HepG2 (cell line): ENCODE measurements around the gene PGGT1B. TPM values are rescaled to one million over a fixed set of nuclear protein-coding genes. Genes with fewer than 3 reads are reported as not detected.

Source experiments
- BRF2 ChIP-seq: sonication (generic); formaldehyde crosslinking; IDR thresholded peaks from 2 replicates; pipeline ENCODE4 v1.8.1; 2022; ENCODE audit warnings: mild to moderate bottlenecking, missing genetic modification reagents
- EEA1 ChIP-seq: sonication (generic); formaldehyde crosslinking; IDR thresholded peaks from 2 replicates; pipeline ENCODE4 v1.5.1; 2020; ENCODE audit warnings: mild to moderate bottlenecking, missing genetic modification reagents, borderline replicate concordance
- HIVEP1 ChIP-seq: sonication (generic); formaldehyde crosslinking; IDR thresholded peaks from 2 replicates; pipeline ENCODE4 v1.4.0; 2020; ENCODE audit warnings: mild to moderate bottlenecking, missing genetic modification reagents
- HOXD1 ChIP-seq: sonication (generic); formaldehyde crosslinking; IDR thresholded peaks from 2 replicates; pipeline ENCODE4 v1.5.0; 2020; ENCODE audit warnings: missing genetic modification reagents
- JUNB ChIP-seq: sonication (generic); formaldehyde crosslinking; IDR thresholded peaks from 2 replicates; pipeline ENCODE4 v1.8.0; 2022; ENCODE audit warnings: missing genetic modification reagents, mild to moderate bottlenecking, borderline replicate concordance
- KDM1A ChIP-seq: IDR thresholded peaks from 2 replicates; pipeline ENCODE4 v1.6.1; 2016; ENCODE audit warnings: missing compliant biosample characterization
- KLF16 ChIP-seq, 2 experiments: sonication (generic) in 1 of 2; formaldehyde crosslinking in 1 of 2; IDR thresholded peaks; 2 replicates each; pipeline versions ENCODE4 v1.6.1 to v1.8.0; 2016 to 2023; ENCODE audit warnings: missing genetic modification reagents in 2 of 2, missing compliant biosample characterization in 1 of 2
- NAIF1 ChIP-seq: sonication (generic); formaldehyde crosslinking; IDR thresholded peaks from 2 replicates; pipeline ENCODE4 v1.5.0; 2020; ENCODE audit warnings: mild to moderate bottlenecking, missing genetic modification reagents, borderline replicate concordance
- TFAP4 ChIP-seq: sonication (generic); IDR thresholded peaks from 2 replicates; pipeline ENCODE4 v1.6.1; 2016; ENCODE audit warnings: low read depth, borderline replicate concordance
- UBTF ChIP-seq: sonication (generic); formaldehyde crosslinking; IDR thresholded peaks from 2 replicates; pipeline ENCODE4 v1.4.0; 2020; ENCODE audit warnings: mild to moderate bottlenecking, missing genetic modification reagents
- ZHX1 ChIP-seq: sonication (generic); formaldehyde crosslinking; IDR thresholded peaks from 2 replicates; pipeline ENCODE4 v1.8.1; 2022; ENCODE audit warnings: low read depth, mild to moderate bottlenecking, missing genetic modification reagents
- ZMAT3 ChIP-seq: sonication (generic); formaldehyde crosslinking; conservative IDR thresholded peaks from 2 replicates; pipeline ENCODE4 v1.7.0; 2021; ENCODE audit warnings: missing genetic modification reagents
- ZNF17 ChIP-seq: sonication (generic); formaldehyde crosslinking; IDR thresholded peaks from 2 replicates; pipeline ENCODE4 v1.5.0; 2020; ENCODE audit warnings: mild to moderate bottlenecking, missing genetic modification reagents
- ZNF343 ChIP-seq: sonication (generic); formaldehyde crosslinking; IDR thresholded peaks from 2 replicates; pipeline ENCODE4 v1.4.0; 2020; ENCODE audit warnings: mild to moderate bottlenecking, missing genetic modification reagents
- ZNF569 ChIP-seq: sonication (generic); formaldehyde crosslinking; IDR thresholded peaks from 2 replicates; pipeline ENCODE4 v1.5.0; 2020; ENCODE audit warnings: mild to moderate bottlenecking, missing genetic modification reagents, moderate library complexity, borderline replicate concordance
- ZNF740 ChIP-seq: sonication (generic); formaldehyde crosslinking; IDR thresholded peaks from 2 replicates; pipeline ENCODE4 v1.4.0; 2020; ENCODE audit warnings: missing genetic modification reagents
- polyA plus RNA-seq, 8 experiments: library from polyadenylated mRNA; depleted of rRNA in 3 of 8; stranded (reverse) in 7 of 8; unstranded in 1 of 8; fragments of >200 nt; fragmentation: Illumina TruSeq in 4 of 8; extraction: Trizol in 4 of 8; gene quantifications; 2 replicates each; pipeline versions ENCODE4 v1.2.1 to v1.2.3, GENCODE V29; 2011 to 2016; ENCODE audit warnings: low read depth in 4 of 8, missing spikeins in 1 of 8, mixed read lengths in 1 of 8; ENCODE audit not compliant: insufficient read depth in 1 of 8
- total RNA-seq, 5 experiments: library from RNA; depleted of rRNA; stranded (reverse); fragments of >200 nt; fragmentation: Illumina TruSeq; extraction: Trizol; gene quantifications; 2 replicates each; pipeline ENCODE4 v1.2.3, GENCODE V29; 2016; ENCODE audit warnings: low read depth in 1 of 5
- TF ChIP-seq, protein P1 (sequence below): sonication (generic); formaldehyde crosslinking; IDR thresholded peaks from 2 replicates; pipeline ENCODE4 v1.4.0; 2020; ENCODE audit warnings: missing genetic modification reagents

The PGGT1B gene
- total and polyA plus RNA-seq, 2 of the 13 experiments (the other 11 are each of a cell fraction or from before 2014, with no cell fraction given), result 2.4 to 42.7 TPM

DNA sequence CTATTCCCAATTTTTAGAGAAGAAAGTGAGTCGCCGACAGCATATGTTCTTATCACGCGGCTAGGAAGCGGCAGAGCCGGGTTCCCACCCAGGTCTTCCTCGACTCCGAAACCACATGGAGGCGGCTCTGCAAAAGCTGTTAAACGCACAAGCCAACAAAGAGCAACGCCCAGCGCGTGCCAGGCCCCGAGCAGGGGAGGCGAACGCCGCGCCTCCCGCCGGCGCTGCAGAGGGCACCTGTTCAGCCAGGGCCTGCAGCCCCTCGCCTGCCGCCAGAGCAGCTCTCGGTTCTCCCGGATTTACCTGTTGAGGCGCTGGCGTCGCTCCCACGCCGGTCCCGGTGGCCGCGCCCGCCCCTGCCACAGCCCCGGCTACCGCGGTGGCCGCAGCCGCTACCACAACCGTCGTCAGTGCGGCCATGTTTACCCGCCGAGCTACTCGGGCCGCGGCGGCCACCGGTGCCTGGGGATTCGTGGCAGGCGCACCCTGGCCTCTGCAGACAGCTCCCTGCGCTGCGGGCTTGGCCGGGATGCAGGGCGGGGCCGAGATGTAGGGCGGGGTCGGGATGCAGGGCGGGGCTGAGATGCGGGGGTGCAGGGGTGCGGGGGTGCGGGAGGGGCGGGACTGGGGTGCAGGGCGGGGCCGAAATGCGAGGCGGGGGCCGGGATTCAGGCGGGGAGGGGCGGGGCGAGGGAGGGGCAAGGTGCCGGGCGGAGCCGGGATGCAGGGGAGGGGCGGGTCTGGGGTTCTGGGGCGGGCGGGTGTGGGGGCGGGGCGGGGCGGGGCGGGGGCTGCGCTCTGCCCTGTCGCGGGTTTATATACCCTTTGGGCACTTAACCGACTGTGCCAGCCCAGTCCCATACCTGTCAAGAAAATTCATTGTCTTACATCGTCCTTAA is 33.7 kb upstream of the PGGT1B start, which contains the start of gene CCDC112 (continued):
- TF ChIP-seq EEA1 (CRISPR knock-in tag) (peak; percentile 44; the same call in 1 of the 2 replicates), HIVEP1 (CRISPR knock-in tag) (no peak), UBTF (CRISPR knock-in tag) (peak; percentile 85; the same call in 1 of the 2 replicates), ZNF343 (CRISPR knock-in tag) (no peak), KDM1A (CRISPR knock-in tag) (no peak), ZNF17 (CRISPR knock-in tag) (no peak), ZHX1 (CRISPR knock-in tag) (peak; percentile 53; the same call in 1 of the 2 replicates), ZNF740 (CRISPR knock-in tag) (no peak), ZNF569 (CRISPR knock-in tag) (no peak), HOXD1 (CRISPR knock-in tag) (no peak), JUNB (CRISPR knock-in tag) (no peak), ZMAT3 (CRISPR knock-in tag) (no peak), KLF16 (CRISPR knock-in tag; IDR thresholded peaks at IDR 0.05) (no peak; a peak in 1 of 4 replicates), NAIF1 (no peak), BRF2 (CRISPR knock-in tag) (0 out of 2 replicates have a peak, but pooled peaks have one; percentile 41), TFAP4 (no peak)
- TF ChIP-seq, protein P1, sequence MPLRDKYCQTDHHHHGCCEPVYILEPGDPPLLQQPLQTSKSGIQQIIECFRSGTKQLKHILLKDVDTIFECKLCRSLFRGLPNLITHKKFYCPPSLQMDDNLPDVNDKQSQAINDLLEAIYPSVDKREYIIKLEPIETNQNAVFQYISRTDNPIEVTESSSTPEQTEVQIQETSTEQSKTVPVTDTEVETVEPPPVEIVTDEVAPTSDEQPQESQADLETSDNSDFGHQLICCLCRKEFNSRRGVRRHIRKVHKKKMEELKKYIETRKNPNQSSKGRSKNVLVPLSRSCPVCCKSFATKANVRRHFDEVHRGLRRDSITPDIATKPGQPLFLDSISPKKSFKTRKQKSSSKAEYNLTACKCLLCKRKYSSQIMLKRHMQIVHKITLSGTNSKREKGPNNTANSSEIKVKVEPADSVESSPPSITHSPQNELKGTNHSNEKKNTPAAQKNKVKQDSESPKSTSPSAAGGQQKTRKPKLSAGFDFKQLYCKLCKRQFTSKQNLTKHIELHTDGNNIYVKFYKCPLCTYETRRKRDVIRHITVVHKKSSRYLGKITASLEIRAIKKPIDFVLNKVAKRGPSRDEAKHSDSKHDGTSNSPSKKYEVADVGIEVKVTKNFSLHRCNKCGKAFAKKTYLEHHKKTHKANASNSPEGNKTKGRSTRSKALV, result no peak
